Measurements from ENCODE around the gene TNFSF18.

The TNFSF18 gene, protein sequence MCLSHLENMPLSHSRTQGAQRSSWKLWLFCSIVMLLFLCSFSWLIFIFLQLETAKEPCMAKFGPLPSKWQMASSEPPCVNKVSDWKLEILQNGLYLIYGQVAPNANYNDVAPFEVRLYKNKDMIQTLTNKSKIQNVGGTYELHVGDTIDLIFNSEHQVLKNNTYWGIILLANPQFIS

DNA sequence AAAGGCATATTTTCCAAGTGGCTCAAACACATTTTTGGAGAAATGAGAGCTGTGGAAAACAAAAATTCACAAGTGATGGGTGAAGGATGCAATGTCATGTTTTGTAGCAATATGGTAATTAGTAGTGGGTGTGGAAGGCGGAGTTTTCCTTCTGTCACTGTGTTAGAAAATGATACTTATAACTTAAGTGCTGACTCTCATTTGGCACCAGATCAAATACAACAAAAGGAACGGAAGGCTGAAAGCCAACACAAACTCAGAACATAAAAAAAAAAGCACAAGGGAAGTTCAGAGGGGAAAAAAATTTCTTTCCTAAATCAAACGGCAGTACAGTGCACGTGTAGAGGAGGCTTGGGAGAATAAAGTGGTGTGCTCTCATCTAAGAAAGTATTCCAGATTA lies at the start of gene TNFSF18:
TNFSF18 (minus strand) TSS at position 77 of the 400 bp plus-strand sequence; CDS start at position 32, 45 bp downstream.
- TF ChIP-seq, protein P1, sequence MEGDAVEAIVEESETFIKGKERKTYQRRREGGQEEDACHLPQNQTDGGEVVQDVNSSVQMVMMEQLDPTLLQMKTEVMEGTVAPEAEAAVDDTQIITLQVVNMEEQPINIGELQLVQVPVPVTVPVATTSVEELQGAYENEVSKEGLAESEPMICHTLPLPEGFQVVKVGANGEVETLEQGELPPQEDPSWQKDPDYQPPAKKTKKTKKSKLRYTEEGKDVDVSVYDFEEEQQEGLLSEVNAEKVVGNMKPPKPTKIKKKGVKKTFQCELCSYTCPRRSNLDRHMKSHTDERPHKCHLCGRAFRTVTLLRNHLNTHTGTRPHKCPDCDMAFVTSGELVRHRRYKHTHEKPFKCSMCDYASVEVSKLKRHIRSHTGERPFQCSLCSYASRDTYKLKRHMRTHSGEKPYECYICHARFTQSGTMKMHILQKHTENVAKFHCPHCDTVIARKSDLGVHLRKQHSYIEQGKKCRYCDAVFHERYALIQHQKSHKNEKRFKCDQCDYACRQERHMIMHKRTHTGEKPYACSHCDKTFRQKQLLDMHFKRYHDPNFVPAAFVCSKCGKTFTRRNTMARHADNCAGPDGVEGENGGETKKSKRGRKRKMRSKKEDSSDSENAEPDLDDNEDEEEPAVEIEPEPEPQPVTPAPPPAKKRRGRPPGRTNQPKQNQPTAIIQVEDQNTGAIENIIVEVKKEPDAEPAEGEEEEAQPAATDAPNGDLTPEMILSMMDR (IDR thresholded peaks at IDR 0.05; ENCODE audit: extremely low read depth, missing control alignments) = no peak
- no peak for DNase-seq (ENCODE audit: low spot score)

DNA sequence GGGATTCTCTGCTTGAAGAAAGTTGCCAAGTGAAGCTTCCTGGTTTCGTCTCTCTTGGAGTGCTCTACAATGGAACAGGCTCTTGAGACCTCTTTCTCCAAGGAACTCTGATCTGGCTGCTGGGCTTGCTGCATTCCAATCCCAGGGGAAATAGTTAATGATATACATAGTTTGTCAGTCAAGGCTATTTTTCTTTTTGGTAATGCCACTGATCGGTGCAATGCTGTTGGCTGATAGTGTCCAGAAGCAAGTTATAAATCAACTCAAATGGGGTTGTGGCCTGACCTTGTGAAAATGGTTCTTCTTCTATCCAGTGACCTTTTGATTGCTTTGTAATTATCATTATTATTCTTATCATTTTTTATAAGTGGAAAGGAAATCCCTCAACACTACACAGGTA lies 48.4 kb upstream of the TNFSF18 start:
- no peak for DNase-seq (ENCODE audit: low spot score)

DNA sequence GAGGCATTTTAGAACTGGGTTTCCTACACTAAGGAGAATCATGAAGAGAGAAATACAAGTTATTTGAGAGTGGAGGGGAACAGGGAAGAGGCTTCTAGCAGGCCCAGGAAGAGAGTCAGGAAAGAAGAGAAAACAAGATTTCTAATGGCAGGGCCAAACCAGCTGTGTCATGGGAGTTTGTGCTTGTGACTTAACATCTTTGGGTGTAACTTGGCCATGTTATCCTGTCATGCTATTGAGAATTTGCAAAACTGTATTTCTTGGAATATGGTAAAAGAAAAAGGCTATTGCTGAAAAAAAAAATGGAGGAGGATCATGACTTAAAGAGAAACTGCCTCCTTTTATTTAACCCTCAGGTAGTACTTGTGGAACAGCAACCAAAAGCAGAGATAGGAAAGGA lies 47.4 kb upstream of the TNFSF18 start:
- TF ChIP-seq, protein P1 (IDR thresholded peaks at IDR 0.05; ENCODE audit: extremely low read depth, missing control alignments) = no peak
- no peak for DNase-seq (ENCODE audit: low spot score)

More for the DNA sequence above, 48.4 kb upstream of the TNFSF18 start:
- TF ChIP-seq, protein P1 (IDR thresholded peaks at IDR 0.05; ENCODE audit: extremely low read depth, missing control alignments) = no peak

- DNase-seq (ENCODE audit: low spot score) = no peak
Measured at GRCh38 chr1:173097001-173097400, 46.3 kb upstream of the TNFSF18 start.

DNA sequence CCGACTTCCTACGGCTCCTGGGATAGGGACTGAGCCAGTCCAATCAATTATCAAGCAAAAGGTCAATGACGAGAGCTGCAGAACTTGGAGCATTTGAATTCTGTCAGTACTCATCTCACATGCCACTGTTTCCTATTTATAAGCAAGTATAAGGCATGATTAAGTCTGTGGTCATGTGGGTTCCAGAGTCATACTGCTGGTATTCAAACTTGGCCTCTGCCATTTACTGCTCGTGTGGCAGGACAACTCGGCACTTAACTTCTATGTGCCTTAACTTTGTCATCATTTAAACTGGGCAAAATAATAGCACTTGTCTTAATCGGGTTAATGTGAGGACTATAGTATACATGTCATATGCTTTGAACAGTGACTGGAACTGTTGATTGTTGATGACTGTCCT lies 44.9 kb upstream of the TNFSF18 start:
- TF ChIP-seq, protein P1 (IDR thresholded peaks at IDR 0.05; ENCODE audit: extremely low read depth, missing control alignments) = no peak
- no peak for DNase-seq (ENCODE audit: low spot score)

More at GRCh38 chr1:173097001-173097400, 46.3 kb upstream of the TNFSF18 start:
- TF ChIP-seq, protein P1 (IDR thresholded peaks at IDR 0.05; ENCODE audit: extremely low read depth, missing control alignments) = no peak

DNA sequence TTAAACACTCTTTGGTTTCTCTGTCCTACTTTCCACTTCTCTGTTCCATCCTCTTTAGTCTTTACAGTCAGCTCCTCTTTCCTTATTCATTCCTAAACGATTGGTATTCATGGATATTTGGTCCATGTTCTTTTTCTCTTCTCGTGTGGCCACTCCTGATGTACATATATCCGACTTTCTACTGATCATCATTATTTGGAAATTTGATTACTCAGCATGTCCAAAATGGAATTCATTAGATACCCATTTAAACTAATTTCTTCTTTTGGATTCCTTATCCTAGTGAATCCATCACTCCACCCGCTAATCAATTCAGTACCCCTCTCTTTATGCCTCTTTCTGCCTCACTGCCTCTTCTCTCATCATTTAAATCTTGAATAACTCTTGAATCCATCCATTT lies 43.8 kb upstream of the TNFSF18 start:
- TF ChIP-seq, protein P1 (IDR thresholded peaks at IDR 0.05; ENCODE audit: extremely low read depth, missing control alignments) = no peak
- DNase-seq (ENCODE audit: low spot score) = no peak

DNA sequence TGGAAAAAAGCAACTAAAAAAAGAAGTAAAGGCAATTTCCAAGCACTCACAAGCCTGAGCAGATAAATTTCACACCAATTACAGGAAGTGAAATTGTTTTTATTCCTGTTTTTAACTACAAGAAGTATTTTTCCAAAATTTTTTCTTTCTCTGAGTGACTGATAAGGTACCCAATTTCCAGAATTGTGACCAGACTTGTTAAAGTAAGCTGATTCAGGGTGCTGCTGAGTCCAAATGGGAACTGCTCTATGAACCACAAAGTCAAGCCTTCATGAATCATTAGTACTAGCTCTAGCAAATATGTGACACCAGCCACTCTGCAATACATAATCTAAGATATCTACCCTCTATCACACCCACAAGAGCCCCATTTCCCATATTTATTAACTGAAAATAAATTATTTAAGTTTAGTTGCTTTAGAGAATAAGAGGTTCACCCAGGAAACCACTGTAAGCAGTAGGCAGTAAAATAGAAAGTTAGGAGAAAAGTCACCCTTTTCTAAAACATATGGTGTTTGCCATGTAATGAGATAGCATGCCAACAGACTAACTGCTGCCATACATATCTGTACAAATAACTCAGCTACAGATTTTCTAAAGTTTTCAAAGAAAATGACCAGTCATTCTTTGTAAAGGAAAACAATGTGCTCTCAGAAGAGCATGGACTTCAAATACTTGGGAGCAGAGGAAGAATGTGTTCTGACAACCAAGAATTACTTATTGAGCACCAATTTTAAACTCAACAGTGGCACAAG lies 43.1 kb upstream of the TNFSF18 start:
- TF ChIP-seq, protein P1 (IDR thresholded peaks at IDR 0.05; ENCODE audit: extremely low read depth, missing control alignments) = no peak
- no peak for DNase-seq (ENCODE audit: low spot score)
